Keratinocyte (primary cell): ENCODE results near the gene TMEM17. TPM values are rescaled to one million over a fixed set of nuclear protein-coding genes. Genes with fewer than 3 reads are reported as not detected.

ENCODE experiments used
- DNase-seq: peaks from one replicate; pipeline ENCODE4 v3.0.0-alpha.2; 2011; ENCODE audit warnings: low read depth, missing footprints, low spot score
- FAIRE-seq: peaks from 2 replicates; lab custom pipeline; 2011; peaks lifted over from hg19 to GRCh38; lab: Jason Lieb, UNC
- H2AFZ ChIP-seq: 2 replicates; pipeline ENCODE4 v1.6.0; 2012; ENCODE audit warnings: low read length, control low read depth, inconsistent platforms; ENCODE audit not compliant: control insufficient read depth
- H3K27ac ChIP-seq: 2 replicates; pipeline ENCODE4 v1.5.1; 2011; ENCODE audit warnings: low read length; ENCODE audit not compliant: control insufficient read depth, insufficient read depth
- H3K27me3 ChIP-seq: 3 replicates; pipeline ENCODE4 v1.6.0; 2011; ENCODE audit warnings: low read length; ENCODE audit not compliant: control insufficient read depth, insufficient read depth; ENCODE audit errors: extremely low read depth
- H3K36me3 ChIP-seq, 2 experiments: 2 replicates in 1 of 2; 3 replicates in 1 of 2; pipeline ENCODE4 v1.5.1; 2011; ENCODE audit warnings: low read length in 2 of 2, mild to moderate bottlenecking in 1 of 2; ENCODE audit not compliant: control insufficient read depth in 2 of 2, insufficient read depth in 2 of 2; ENCODE audit errors: extremely low read depth in 1 of 2
- H3K4me1 ChIP-seq: 3 replicates; pipeline ENCODE4 v1.5.1; 2011; ENCODE audit warnings: low read length; ENCODE audit not compliant: control insufficient read depth, insufficient read depth; ENCODE audit errors: extremely low read depth
- H3K4me2 ChIP-seq: 3 replicates; pipeline ENCODE4 v1.6.0; 2011; ENCODE audit warnings: low read depth, low read length; ENCODE audit not compliant: control insufficient read depth, insufficient read depth; ENCODE audit errors: extremely low read depth
- H3K4me3 ChIP-seq, 3 experiments: fragments of 200-600 bp in 1 of 3; sonication (generic) in 1 of 3; 2 replicates in 2 of 3; 3 replicates in 1 of 3; pipeline ENCODE4 v1.5.1; 2011 to 2016; ENCODE audit warnings: low read length in 3 of 3, mild to moderate bottlenecking in 3 of 3, control low read depth in 2 of 3, inconsistent platforms in 1 of 3, low read depth in 1 of 3, mixed read lengths in 1 of 3, mixed run types in 1 of 3, moderate library complexity in 1 of 3; ENCODE audit not compliant: control insufficient read depth in 2 of 3, insufficient read depth in 2 of 3; ENCODE audit errors: extremely low read depth in 1 of 3
- H3K79me2 ChIP-seq: 2 replicates; pipeline ENCODE4 v1.6.0; 2012; ENCODE audit warnings: low read length; ENCODE audit not compliant: control insufficient read depth, insufficient read depth
- H3K9ac ChIP-seq: 3 replicates; pipeline ENCODE4 v1.6.0; 2011; ENCODE audit warnings: low read length; ENCODE audit not compliant: control insufficient read depth, insufficient read depth; ENCODE audit errors: extremely low read depth
- H3K9me1 ChIP-seq: 3 replicates; pipeline ENCODE4 v1.6.0; 2011; ENCODE audit warnings: low read length; ENCODE audit not compliant: control insufficient read depth, insufficient read depth; ENCODE audit errors: extremely low read depth
- H3K9me3 ChIP-seq: 2 replicates; pipeline ENCODE4 v1.5.1; 2012; ENCODE audit warnings: low read depth, low read length; ENCODE audit not compliant: control insufficient read depth
- H4K20me1 ChIP-seq: 3 replicates; pipeline ENCODE4 v1.6.0; 2011; ENCODE audit warnings: low read length; ENCODE audit not compliant: control insufficient read depth, insufficient read depth; ENCODE audit errors: extremely low read depth
- EZH2 ChIP-seq: IDR thresholded peaks from one replicate; pipeline ENCODE4 v1.6.1; 2012; ENCODE audit warnings: inconsistent platforms, mild to moderate bottlenecking, low read length, moderate library complexity
- dilution Hi-C: fragments of 300-500 bp; cut with MboI; formaldehyde crosslinking; loops from one replicate; pipeline ENCODE4 v1.7.0; 2020; ENCODE audit warnings: low sequenced_read_pairs; ENCODE audit not compliant: extremely low pct_ligation_motif_present
- polyA minus RNA-seq, 3 experiments: library from RNA; depleted of rRNA, polyadenylated mRNA; stranded (reverse); fragments of >200 nt; gene quantifications; 1 replicate in 1 of 3; 2 replicates in 1 of 3; 3 replicates in 1 of 3; pipeline ENCODE4 v1.2.3, GENCODE V29; 2011
- polyA plus RNA-seq, 5 experiments: library from polyadenylated mRNA; depleted of rRNA in 3 of 5; stranded (reverse) in 3 of 5; stranded (forward) in 1 of 5; unstranded in 1 of 5; fragments of >200 nt; gene quantifications; 1 replicate in 1 of 5; 2 replicates in 3 of 5; 3 replicates in 1 of 5; pipeline versions ENCODE4 v1.2.1 to v1.2.3, GENCODE V29; 2011 to 2012; ENCODE audit warnings: missing spikeins in 2 of 5, low read depth in 1 of 5, low replicate concordance in 1 of 5
- TF ChIP-seq, protein P1 (sequence below), 3 experiments: IDR thresholded peaks in 1 of 3; conservative IDR thresholded peaks in 1 of 3; optimal IDR thresholded peaks in 1 of 3; 2 replicates in 2 of 3; 3 replicates in 1 of 3; pipeline versions ENCODE3 to v1.5.1; 2011; ENCODE audit warnings: low read length in 3 of 3, mild to moderate bottlenecking in 3 of 3, moderate library complexity in 2 of 3, control low read depth in 1 of 3, inconsistent platforms in 1 of 3; ENCODE audit not compliant: insufficient read depth in 2 of 3; ENCODE audit errors: extremely low read depth in 1 of 3

The TMEM17 gene, protein sequence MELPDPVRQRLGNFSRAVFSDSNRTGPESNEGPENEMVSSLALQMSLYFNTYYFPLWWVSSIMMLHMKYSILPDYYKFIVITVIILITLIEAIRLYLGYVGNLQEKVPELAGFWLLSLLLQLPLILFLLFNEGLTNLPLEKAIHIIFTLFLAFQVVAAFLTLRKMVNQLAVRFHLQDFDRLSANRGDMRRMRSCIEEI
- polyA plus RNA-seq (3.3 to 5.1 TPM (median 4.1 TPM) in 3 replicates), polyA minus RNA-seq (0.96 to 1.3 TPM in 2 of 3 replicates, not detected in the other)
- polyA plus RNA-seq (2011; ENCODE audit: low read depth): 0.97 TPM
- 2.5 and 4.3 TPM in 2 replicates for polyA plus RNA-seq (2011; cell fraction: cytosol; rRNA removed)
- polyA plus RNA-seq (2011; cell fraction: nucleus; rRNA removed): 4.3 and 5.8 TPM in 2 replicates
- polyA plus RNA-seq (2012; ENCODE audit: low replicate concordance): 0.83 and 3.3 TPM in 2 replicates
- not detected for polyA minus RNA-seq (2011; cell fraction: cytosol; rRNA and poly(A)+ RNA removed)
- 1.3 and 1.6 TPM in 2 replicates for polyA minus RNA-seq (2011; cell fraction: nucleus; rRNA and poly(A)+ RNA removed)

DNA sequence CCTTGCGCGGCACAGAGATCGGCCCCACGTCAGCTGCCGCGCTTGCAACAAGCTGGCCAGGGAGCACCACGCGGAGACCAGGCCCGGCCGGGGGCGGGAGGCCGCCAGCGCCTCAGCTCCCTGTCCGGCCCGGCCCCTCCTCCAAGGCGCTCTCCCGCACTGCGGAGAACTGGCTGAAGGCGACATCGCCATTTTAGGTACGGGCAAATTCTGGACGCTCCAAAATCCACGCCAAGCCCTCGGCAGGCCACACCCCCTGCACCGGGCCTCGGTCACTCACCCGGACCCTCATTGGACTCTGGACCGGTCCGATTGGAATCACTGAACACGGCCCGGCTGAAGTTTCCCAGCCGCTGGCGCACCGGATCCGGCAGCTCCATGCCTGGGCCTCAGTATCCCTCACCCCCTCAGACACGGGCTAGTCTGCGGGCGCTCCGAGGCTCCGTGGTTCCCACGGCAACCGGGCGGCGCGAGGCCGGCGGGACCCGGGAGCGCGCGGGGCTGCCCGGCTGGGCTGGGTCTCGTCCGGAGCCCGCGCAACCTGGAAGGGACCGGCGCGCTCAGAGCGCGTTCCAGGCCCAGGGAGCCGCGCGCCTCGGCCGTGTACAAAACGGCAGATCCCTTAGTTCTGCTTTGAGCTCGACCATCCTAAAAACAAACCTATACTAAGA, at the start of gene TMEM17:
Gene TMEM17, minus strand, starts transcription at position 446 of the 671 bp plus-strand sequence. Its CDS starts 66 bp downstream, at position 380.
- Histone ChIP-seq H3K4me2 (peak within 1 kb of the TSS; percentile 96), H3K27ac (peak within 1 kb of the TSS; percentile 94), H3K4me3 (peak within 1 kb of the TSS; percentile 49 to 84 (median 83)), H3K4me1 (peaks cover 6% of the 10 kb centered on the region), H4K20me1 (no peaks in the 10 kb centered on the region), H3K27me3 (no peaks in the 10 kb centered on the region), H3K79me2 (no peaks in the 10 kb centered on the region), H3K9ac (peak within 1 kb of the TSS; percentile 90), H3K9me1 (no peaks in the 10 kb centered on the region), H2AFZ (peak within 1 kb of the TSS; percentile 97), H3K36me3 (no peaks in the 10 kb centered on the region), H3K9me3 (no peaks in the 10 kb centered on the region)
- DNase-seq: no peak
- FAIRE-seq: peak; percentile 17
- no peak for TF ChIP-seq EZH2
- TF ChIP-seq, protein P1, sequence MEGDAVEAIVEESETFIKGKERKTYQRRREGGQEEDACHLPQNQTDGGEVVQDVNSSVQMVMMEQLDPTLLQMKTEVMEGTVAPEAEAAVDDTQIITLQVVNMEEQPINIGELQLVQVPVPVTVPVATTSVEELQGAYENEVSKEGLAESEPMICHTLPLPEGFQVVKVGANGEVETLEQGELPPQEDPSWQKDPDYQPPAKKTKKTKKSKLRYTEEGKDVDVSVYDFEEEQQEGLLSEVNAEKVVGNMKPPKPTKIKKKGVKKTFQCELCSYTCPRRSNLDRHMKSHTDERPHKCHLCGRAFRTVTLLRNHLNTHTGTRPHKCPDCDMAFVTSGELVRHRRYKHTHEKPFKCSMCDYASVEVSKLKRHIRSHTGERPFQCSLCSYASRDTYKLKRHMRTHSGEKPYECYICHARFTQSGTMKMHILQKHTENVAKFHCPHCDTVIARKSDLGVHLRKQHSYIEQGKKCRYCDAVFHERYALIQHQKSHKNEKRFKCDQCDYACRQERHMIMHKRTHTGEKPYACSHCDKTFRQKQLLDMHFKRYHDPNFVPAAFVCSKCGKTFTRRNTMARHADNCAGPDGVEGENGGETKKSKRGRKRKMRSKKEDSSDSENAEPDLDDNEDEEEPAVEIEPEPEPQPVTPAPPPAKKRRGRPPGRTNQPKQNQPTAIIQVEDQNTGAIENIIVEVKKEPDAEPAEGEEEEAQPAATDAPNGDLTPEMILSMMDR (optimal IDR thresholded peaks at IDR 0.05 in 1 of 3, IDR thresholded peaks at IDR 0.05 in 1 of 3, conservative IDR thresholded peaks at IDR 0.05 in 1 of 3; ENCODE audit: extremely low read depth in 1 of 3, insufficient read depth in 2 of 3, low read length in 3 of 3): no peak
- dilution Hi-C loops: no loop called here

DNA sequence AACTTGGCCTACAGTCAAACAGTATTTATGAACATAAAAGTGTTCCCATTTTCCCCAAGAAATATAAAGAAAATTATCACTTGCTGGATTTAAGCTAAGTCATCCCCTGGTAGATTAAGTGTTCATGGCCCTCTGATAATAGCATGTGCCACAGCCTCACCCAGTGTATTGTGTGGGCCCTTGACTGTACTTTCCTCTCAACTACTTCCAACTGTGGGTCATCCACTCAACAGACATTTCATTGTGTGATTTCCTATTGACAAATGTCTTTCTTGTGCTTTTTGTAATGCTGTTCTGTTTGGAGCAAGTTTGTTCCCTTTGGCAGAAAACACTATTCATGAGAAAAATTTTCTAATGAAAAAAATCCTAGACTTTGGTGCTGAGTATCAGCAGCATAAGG, 48.4 kb upstream of the TMEM17 start:
- no peak for DNase-seq
- no peaks in the 10 kb centered on the region for H3K4me1 ChIP-seq
- no peak overlapping the region for H3K4me3 ChIP-seq
- no peak overlapping the region for H3K9ac ChIP-seq
- no peaks in the 10 kb centered on the region for H3K79me2 ChIP-seq
- dilution Hi-C loops: no loop called here
- no peak for FAIRE-seq
- H3K27ac ChIP-seq: no peak overlapping the region
- no peaks in the 10 kb centered on the region for H3K36me3 ChIP-seq
- no peaks in the 10 kb centered on the region for H3K9me1 ChIP-seq
- no peak overlapping the region for H3K4me2 ChIP-seq
- H2AFZ ChIP-seq: no peak overlapping the region
- H3K9me3 ChIP-seq: no peaks in the 10 kb centered on the region
- H4K20me1 ChIP-seq: no peaks in the 10 kb centered on the region
- H3K27me3 ChIP-seq: no peaks in the 10 kb centered on the region
- no peak for TF ChIP-seq EZH2
- TF ChIP-seq, protein P1 (optimal IDR thresholded peaks at IDR 0.05 in 1 of 3, IDR thresholded peaks at IDR 0.05 in 1 of 3, conservative IDR thresholded peaks at IDR 0.05 in 1 of 3; ENCODE audit: extremely low read depth in 1 of 3, insufficient read depth in 2 of 3, low read length in 3 of 3): no peak
